CD14-positive monocyte (primary cell): ENCODE measurements around the gene MTX1. TPM values are rescaled to one million over a fixed set of nuclear protein-coding genes. Genes with fewer than 3 reads are reported as not detected.
A peak's percentile ranks its signal among the peaks of the same experiment; 100 is the strongest.

Source experiments
- DNase-seq, 3 donors: peaks; one replicate each; pipeline ENCODE4 v3.0.0-alpha.2; 2011 to 2022
- H2AFZ ChIP-seq: 2 replicates; pipeline ENCODE4 v1.6.0; 2012; ENCODE audit warnings: mild to moderate bottlenecking, low read depth, low read length, inconsistent platforms; ENCODE audit not compliant: insufficient read depth, poor library complexity, severe bottlenecking
- H3K27ac ChIP-seq, 2 donors: 1 replicate in 1 of 2; 2 replicates in 1 of 2; pipeline ENCODE4 v1.5.1; 2012 to 2013; ENCODE audit warnings: low read length in 2 of 2, control low read depth in 1 of 2, inconsistent platforms in 1 of 2, low read depth in 1 of 2, mild to moderate bottlenecking in 1 of 2
- H3K27me3 ChIP-seq, 2 donors: one replicate each; pipeline versions ENCODE4 v1.6.0 to v1.6.1; 2011 to 2013; ENCODE audit warnings: low read length in 2 of 2; ENCODE audit not compliant: control insufficient read depth in 2 of 2, insufficient read depth in 2 of 2
- H3K36me3 ChIP-seq, 2 donors: replicated peaks in 1 of 2; 1 replicate in 1 of 2; 2 replicates in 1 of 2; pipeline versions ENCODE4 v1.5.1 to v1.6.1; 2012 to 2013; ENCODE audit warnings: low read length in 2 of 2, control low read depth in 1 of 2, inconsistent platforms in 1 of 2, mild to moderate bottlenecking in 1 of 2; ENCODE audit not compliant: insufficient read depth in 2 of 2, control insufficient read depth in 1 of 2
- H3K4me1 ChIP-seq, 2 donors: 1 replicate in 1 of 2; 2 replicates in 1 of 2; pipeline versions ENCODE4 v1.5.1 to v1.6.1; 2012 to 2013; ENCODE audit warnings: low read length in 2 of 2, control low read depth in 1 of 2, inconsistent platforms in 1 of 2, mild to moderate bottlenecking in 1 of 2, moderate library complexity in 1 of 2; ENCODE audit not compliant: insufficient read depth in 2 of 2, control insufficient read depth in 1 of 2
- H3K4me2 ChIP-seq: replicated peaks from 2 replicates; pipeline ENCODE3; 2012; ENCODE audit warnings: low read length, moderate library complexity, mild to moderate bottlenecking; ENCODE audit not compliant: poor library complexity, severe bottlenecking; ENCODE audit errors: extremely low read depth
- H3K4me3 ChIP-seq, 3 experiments: fragments of 200-600 bp in 1 of 3; sonication (generic) in 1 of 3; replicated peaks in 1 of 3; 1 replicate in 2 of 3; 2 replicates in 1 of 3; pipeline ENCODE4 v1.5.1; 2011 to 2013; ENCODE audit warnings: low read length in 3 of 3, mild to moderate bottlenecking in 3 of 3, control low read depth in 2 of 3, low read depth in 2 of 3, inconsistent platforms in 1 of 3, moderate library complexity in 1 of 3
- H3K79me2 ChIP-seq: 2 replicates; pipeline ENCODE4 v1.6.0; 2012; ENCODE audit warnings: mild to moderate bottlenecking, control low read depth, inconsistent platforms, low read length, moderate library complexity; ENCODE audit not compliant: insufficient read depth
- H3K9ac ChIP-seq: 2 replicates; pipeline ENCODE4 v1.6.0; 2017; ENCODE audit warnings: low read length, mild to moderate bottlenecking; ENCODE audit not compliant: insufficient read depth, poor library complexity, severe bottlenecking
- H3K9me3 ChIP-seq, 2 donors: replicated peaks in 1 of 2; 1 replicate in 1 of 2; 2 replicates in 1 of 2; pipeline versions ENCODE4 v1.5.1 to v1.6.1; 2012 to 2013; ENCODE audit warnings: low read length in 2 of 2, control low read depth in 1 of 2; ENCODE audit not compliant: control insufficient read depth in 1 of 2, insufficient read depth in 1 of 2
- H4K20me1 ChIP-seq: 2 replicates; pipeline ENCODE4 v1.6.0; 2012; ENCODE audit warnings: mild to moderate bottlenecking, low read length, control low read depth, moderate library complexity; ENCODE audit not compliant: insufficient read depth
- H3K27ac Mint-ChIP-seq, 7 donors: one replicate each; pipeline ENCODE4 v1.8.0; 2020; ENCODE audit warnings: mild to moderate bottlenecking in 7 of 7, mixed read lengths in 7 of 7, moderate library complexity in 6 of 7, inconsistent platforms in 2 of 7
- H3K27me3 Mint-ChIP-seq, 3 donors: one replicate each; pipeline ENCODE4 v1.8.0; 2021 to 2022; ENCODE audit warnings: low read depth in 3 of 3, mild to moderate bottlenecking in 3 of 3, mixed read lengths in 3 of 3, moderate library complexity in 3 of 3, inconsistent platforms in 1 of 3
- H3K36me3 Mint-ChIP-seq, 2 donors: one replicate each; pipeline ENCODE4 v1.8.0; 2020; ENCODE audit warnings: mixed read lengths in 2 of 2, inconsistent platforms in 1 of 2, mild to moderate bottlenecking in 1 of 2
- H3K4me1 Mint-ChIP-seq: one replicate; pipeline ENCODE4 v1.8.0; 2020; ENCODE audit warnings: mild to moderate bottlenecking, mixed read lengths
- H3K4me3 Mint-ChIP-seq, 2 donors: one replicate each; pipeline ENCODE4 v1.8.0; 2020; ENCODE audit warnings: mild to moderate bottlenecking in 2 of 2, mixed read lengths in 2 of 2, moderate library complexity in 1 of 2
- H3K9me3 Mint-ChIP-seq, 7 donors: one replicate each; pipeline ENCODE4 v1.8.0; 2020 to 2022; ENCODE audit warnings: mixed read lengths in 7 of 7, mild to moderate bottlenecking in 6 of 7, moderate library complexity in 6 of 7, inconsistent platforms in 2 of 7
- CTCF ChIP-seq: fragments of 200-600 bp; IDR thresholded peaks from one replicate; pipeline ENCODE4 v1.8.0; 2022; ENCODE audit warnings: antibody characterized with exemption, mild to moderate bottlenecking
- WGBS: methylation state at CpG from one replicate; pipeline ENCODE4 v1.1.5; 2013; ENCODE audit warnings: missing lambda C conversion rate; ENCODE audit not compliant: insufficient coverage; 5-methylcytosine and 5-hydroxymethylcytosine counted together
- intact Hi-C, 2 donors: fragments of 100-400 bp; cut with micrococcal nuclease; formaldehyde crosslinking; loops; one replicate each; pipeline versions ENCODE4 v1.15.0 to v1.15.1; 2023
- polyA plus RNA-seq, 3 donors: library from polyadenylated mRNA; depleted of rRNA in 1 of 3; unstranded in 2 of 3; stranded (reverse) in 1 of 3; fragments of 300-500 nt in 2 of 3; fragments of >200 nt in 1 of 3; fragmentation: Illumina TruSeq in 2 of 3; gene quantifications; 1 replicate in 2 of 3; 2 replicates in 1 of 3; pipeline ENCODE4 v1.2.3, GENCODE V29; 2012 to 2021

MTX1 gene
- polyA plus RNA-seq, 3 donors: 79.7 to 101 (median 86.0) TPM

- Mint-ChIP-seq H3K4me1 (peaks cover 34% of the 10 kb centered on the region), H3K27me3 (peaks cover 0 to 5% (median 1%) of the 10 kb centered on the region in 3 donors), H3K9me3 (no peaks in the 10 kb centered on the region), H3K27ac (no peak overlapping the region), H3K36me3 (peaks cover 15 to 18% of the 10 kb centered on the region in 2 donors), H3K4me3 (no peak overlapping the region)
- no peak overlapping the region for H3K4me2 ChIP-seq
- no peak overlapping the region for H2AFZ ChIP-seq
- H3K36me3 ChIP-seq: peaks cover 8 to 13% of the 10 kb centered on the region in 2 donors
- H3K79me2 ChIP-seq: peaks cover 3% of the 10 kb centered on the region
- no peak overlapping the region for H3K9ac ChIP-seq
- no peaks in the 10 kb centered on the region for H3K27me3 ChIP-seq
- 92% methylated on average over 2 of the region's 5 CpGs for WGBS
- TF ChIP-seq CTCF: no peak
- intact Hi-C loops: loop anchor here (5.0 kb wide), 2 partner anchors 69 to 339 kb away; partner anchors contain the start of gene RUSC1 (in 1 of the 2)
- no peaks in the 10 kb centered on the region for H3K9me3 ChIP-seq
- H3K27ac ChIP-seq: no peak overlapping the region
- H4K20me1 ChIP-seq: no peaks in the 10 kb centered on the region
- peaks cover 32 to 39% of the 10 kb centered on the region in 2 donors for H3K4me1 ChIP-seq
- no peak for DNase-seq
- no peak overlapping the region for H3K4me3 ChIP-seq
Observed at GRCh38 chr1:155253208-155253607, 44.7 kb downstream of the MTX1 start.

GRCh38 chr1:155253797-155254196, 45.3 kb downstream of the MTX1 start:
- Histone ChIP-seq H3K27ac (no peak overlapping the region), H3K9me3 (no peaks in the 10 kb centered on the region), H3K27me3 (no peaks in the 10 kb centered on the region), H3K79me2 (peaks cover 3% of the 10 kb centered on the region), H4K20me1 (no peaks in the 10 kb centered on the region), H3K4me1 (peaks cover 32 to 39% of the 10 kb centered on the region in 2 donors), H3K36me3 (peaks cover 8 to 18% of the 10 kb centered on the region in 2 donors), H2AFZ (no peak overlapping the region), H3K4me2 (no peak overlapping the region), H3K9ac (no peak overlapping the region), H3K4me3 (peak overlapping the region in 1 of 3 experiments; percentile 88)
- Mint-ChIP-seq H3K27ac (peak overlapping the region in 1 of 7 donors; percentile 35), H3K36me3 (peaks cover 21 to 23% of the 10 kb centered on the region in 2 donors), H3K9me3 (no peaks in the 10 kb centered on the region), H3K4me3 (no peak overlapping the region), H3K27me3 (peaks cover 0 to 5% (median 1%) of the 10 kb centered on the region in 3 donors), H3K4me1 (peaks cover 34% of the 10 kb centered on the region)
- 80% methylated on average over 3 of the region's 5 CpGs for WGBS
- TF ChIP-seq CTCF: no peak
- DNase-seq: no peak
- intact Hi-C loops: loop anchor here (5.0 kb wide), 2 partner anchors 69 to 339 kb away; partner anchors contain the start of gene RUSC1 (in 1 of the 2)
